Metanephros (tissue), 2 donors: ENCODE measurements around the gene GPR152. TPM values are rescaled to one million over a fixed set of nuclear protein-coding genes. Genes with fewer than 3 reads are reported as not detected.

Experiments used
- small RNA-seq: library from RNA; depleted of rRNA; stranded (forward); fragments of <200 nt; gene quantifications from one replicate; pipeline ENCODE3, GENCODE V24; 2014; ENCODE audit warnings: low replicate concordance
- total RNA-seq: library from RNA; depleted of rRNA; stranded (reverse); fragments of >200 nt; gene quantifications from one replicate; pipeline ENCODE4 v1.2.3, GENCODE V29; 2014

The GPR152 gene, protein sequence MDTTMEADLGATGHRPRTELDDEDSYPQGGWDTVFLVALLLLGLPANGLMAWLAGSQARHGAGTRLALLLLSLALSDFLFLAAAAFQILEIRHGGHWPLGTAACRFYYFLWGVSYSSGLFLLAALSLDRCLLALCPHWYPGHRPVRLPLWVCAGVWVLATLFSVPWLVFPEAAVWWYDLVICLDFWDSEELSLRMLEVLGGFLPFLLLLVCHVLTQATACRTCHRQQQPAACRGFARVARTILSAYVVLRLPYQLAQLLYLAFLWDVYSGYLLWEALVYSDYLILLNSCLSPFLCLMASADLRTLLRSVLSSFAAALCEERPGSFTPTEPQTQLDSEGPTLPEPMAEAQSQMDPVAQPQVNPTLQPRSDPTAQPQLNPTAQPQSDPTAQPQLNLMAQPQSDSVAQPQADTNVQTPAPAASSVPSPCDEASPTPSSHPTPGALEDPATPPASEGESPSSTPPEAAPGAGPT
- total RNA-seq: not detected

DNA sequence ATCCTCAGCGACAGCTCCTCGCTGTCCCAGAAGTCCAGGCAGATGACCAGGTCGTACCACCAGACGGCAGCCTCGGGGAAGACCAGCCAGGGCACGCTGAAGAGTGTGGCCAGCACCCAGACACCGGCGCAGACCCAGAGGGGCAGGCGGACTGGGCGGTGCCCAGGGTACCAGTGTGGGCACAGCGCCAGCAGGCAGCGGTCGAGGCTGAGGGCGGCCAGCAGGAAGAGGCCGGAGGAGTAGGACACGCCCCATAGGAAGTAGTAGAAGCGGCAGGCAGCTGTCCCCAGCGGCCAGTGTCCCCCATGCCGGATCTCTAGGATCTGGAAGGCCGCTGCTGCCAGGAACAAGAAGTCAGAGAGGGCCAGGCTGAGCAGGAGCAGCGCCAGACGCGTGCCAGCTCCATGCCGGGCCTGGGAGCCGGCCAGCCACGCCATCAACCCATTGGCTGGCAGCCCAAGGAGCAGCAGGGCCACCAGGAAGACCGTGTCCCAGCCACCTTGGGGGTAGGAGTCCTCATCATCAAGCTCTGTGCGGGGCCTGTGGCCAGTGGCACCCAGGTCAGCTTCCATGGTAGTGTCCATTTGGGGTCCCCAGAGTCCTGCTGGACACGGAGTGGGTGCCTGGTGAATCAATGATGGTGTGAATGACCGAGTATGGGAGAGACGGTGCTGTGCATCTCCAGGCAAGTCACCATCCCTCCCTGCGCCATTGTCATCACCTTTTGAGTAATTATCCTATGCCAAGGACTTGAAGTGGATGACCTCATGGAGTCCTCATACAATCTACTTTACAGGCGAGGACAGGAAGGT lies at the start of gene GPR152:
GPR152 (minus strand) TSS at position 589 of the 812 bp plus-strand sequence; CDS start at position 584, 5 bp downstream.

DNA sequence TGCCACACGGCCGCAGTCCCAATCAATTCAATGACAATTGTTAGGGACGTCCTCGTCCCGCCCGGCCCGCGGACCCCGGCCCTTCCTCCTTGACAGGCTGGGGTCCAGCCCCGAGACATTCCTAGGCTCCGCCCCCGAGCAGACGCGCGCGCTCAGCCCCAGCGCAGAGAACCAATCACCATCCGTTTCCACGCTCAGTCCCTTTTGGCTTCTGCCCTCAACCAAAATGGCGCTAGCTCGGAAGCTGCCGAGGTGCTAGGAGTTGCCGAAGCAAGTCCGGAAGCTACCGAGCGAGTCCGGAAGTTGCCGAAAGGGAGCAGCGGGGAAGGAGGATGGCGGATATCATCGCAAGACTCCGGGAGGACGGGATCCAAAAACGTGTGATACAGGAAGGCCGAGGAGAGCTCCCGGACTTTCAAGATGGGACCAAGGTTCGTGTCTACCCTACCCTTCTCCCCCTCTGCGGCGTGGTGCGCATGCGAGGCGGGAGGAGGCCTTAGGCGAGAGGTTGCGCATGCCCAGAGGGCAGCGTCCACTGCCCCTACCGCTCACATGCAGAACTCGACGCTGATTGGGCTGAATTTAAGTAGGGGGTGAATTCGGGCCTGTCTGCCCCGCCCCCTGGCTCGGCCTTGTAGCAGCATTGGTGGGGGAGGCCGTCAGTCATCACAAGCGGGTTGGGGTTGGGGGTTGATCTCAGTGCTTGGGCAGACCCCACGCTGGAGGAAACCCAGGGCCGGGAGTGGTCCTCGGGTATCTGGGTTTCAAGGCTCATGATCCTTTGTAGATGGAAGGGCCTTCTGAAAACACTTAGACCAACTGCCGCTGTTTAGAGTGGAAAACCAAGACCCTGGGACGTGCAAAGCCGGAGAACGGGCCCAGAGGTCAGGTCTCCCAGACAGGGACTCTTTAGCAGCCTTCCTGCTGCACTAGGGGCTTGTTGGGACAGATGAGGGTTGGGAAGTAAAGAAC lies 30.6 kb upstream of the GPR152 start, which contains the start of gene AIP:
AIP (plus strand) TSS at position 200 of the 972 bp plus-strand sequence; CDS start at position 333, 133 bp downstream.

DNA sequence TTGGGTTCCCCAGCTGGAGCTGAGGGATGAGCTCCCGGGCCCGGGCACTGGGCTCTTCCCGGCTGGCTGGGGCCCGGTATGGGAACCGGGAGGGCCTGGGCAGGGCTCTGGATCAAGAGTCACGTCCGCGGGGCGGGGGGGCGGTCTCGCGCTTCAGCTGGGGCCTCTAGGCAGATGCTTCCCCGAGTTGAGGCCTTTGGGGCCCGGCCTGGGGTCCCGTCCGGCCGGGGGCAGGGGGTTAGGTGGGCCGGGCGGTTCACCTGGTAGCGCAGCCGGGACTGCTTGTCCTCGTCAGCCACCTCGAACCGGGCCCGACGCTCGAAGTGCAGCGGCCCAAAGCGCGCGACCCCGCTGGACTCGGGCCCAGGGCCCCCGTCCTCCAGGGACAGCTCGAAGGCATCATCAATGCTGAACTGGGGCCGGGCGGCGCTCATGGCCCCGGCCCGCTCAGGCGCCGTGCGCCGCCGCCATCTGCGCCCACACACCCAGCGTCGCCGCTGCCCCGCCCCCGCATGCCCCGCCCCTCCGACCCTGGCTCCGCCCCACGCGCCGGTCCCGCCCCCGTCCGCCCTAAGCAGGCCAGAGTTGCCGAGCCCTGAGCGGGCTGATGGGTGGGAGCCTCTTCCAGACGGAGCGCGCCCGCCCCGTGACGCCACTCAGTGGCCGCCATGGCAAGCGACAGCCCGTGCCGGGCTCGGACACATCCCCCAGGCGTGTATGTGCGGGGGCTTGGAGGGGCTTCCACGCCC lies 16.4 kb upstream of the GPR152 start, which contains the start of gene TMEM134:
TMEM134 (minus strand) TSS at position 493 of the 749 bp plus-strand sequence; CDS start at position 434, 59 bp downstream.

DNA sequence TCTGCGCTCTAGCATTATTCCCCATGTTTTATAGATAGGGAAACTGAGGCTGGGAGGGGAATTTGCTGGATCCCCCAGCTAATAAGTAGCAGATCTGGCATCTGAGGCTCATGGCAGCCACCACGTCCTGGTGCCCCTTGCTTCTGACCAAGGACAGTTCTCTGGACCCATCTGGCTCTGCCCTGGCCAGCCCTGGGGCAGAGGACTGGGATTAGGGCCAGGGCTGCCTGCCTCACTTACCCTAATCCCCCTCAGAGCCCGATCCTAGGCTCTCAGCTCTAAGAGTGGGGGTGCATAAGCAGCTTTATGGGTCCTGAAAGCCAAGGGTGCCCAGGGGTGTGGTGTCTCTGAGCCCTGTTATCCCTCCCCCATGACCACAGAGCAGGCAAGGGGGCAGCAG lies 2.5 kb upstream of the GPR152 start, which contains the start of gene CABP4:
CABP4 (plus strand) TSS at position 301 of the 400 bp plus-strand sequence; CDS start at position 371, 70 bp downstream.

DNA sequence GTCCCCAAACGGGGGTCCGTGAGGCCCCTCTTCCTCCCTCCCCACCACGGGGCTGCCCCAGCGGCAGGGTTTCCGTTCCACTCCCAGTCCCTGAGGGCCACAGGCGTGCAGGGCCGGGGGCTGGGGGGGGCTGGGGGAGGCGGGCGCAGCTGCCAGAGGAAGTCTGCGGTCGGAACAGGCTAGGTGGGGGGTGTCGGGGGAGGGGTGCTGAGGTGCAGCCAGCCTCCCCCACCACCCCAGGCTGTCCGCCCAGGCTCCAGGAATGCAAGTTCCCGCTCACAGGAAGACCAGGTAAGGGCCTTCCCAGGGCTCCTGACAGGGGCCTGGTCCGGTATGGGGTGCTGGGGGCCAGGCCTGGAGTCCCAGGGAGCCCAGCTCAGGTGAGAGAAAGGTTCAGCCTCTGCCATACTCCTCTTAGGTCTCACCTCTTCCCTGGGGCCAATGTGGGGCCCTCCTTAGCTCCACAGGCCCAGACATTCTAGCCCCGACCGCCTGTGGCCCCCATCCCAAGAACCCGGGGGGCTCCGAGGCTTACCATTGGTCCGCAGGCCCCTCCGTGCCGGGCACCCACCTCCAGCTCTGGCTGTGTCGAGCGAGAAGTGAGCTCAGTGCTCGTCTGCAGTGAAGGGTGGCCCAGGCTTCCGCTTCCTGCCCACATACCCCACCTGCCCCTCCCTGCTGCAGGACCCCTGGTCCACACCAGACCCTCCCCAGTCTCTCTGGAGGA lies 15.3 kb downstream of the GPR152 start, which contains the start of gene PTPRCAP:
PTPRCAP (minus strand) TSS at position 601 of the 727 bp plus-strand sequence; CDS start at position 538, 63 bp downstream.

DNA sequence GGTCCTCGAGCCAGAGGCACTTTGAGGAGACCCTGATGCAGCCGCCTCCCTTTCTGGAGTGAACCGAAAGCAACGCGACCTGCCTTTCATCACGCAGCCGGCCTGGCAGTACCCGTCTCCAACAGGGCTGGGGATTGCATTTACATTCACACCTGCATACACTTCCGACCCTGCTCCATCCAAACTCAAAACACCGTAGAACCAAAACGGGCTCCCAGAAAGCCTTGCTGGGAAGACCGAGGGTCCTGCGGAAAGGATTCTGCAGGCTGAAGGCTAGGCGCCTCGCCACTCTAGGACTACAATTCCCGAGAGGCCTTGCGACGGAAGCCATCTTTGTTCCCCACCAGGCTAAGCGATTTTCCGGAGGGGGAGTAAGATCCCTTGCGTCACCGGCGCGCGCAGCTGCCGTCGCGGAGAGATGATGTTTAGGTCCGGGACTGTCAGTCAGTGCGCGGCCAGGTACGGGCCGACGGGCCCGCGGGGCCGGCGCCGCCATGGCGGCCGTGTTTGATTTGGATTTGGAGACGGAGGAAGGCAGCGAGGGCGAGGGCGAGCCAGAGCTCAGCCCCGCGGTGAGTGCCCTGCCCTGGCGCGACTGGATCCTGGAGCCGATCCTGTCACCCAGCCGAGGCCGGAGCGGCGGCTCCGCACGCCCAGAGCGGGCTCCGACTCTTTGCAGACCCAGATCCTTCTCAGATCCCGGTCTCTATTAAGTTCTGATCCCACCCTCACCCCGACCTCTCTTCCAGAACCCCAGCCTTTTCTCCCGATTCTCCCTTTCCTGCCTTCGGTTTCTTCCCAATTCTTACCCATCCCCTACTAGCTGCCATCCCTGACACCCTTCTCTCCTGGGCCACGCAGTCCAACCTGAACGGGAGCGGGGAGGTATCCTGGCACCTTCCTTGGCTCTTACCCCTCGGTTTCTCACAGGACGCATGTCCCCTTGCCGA lies 24.2 kb downstream of the GPR152 start, which contains the start of gene RPS6KB2:
RPS6KB2 (plus strand) TSS at position 443 of the 950 bp plus-strand sequence; CDS start at position 495, 52 bp downstream.

DNA sequence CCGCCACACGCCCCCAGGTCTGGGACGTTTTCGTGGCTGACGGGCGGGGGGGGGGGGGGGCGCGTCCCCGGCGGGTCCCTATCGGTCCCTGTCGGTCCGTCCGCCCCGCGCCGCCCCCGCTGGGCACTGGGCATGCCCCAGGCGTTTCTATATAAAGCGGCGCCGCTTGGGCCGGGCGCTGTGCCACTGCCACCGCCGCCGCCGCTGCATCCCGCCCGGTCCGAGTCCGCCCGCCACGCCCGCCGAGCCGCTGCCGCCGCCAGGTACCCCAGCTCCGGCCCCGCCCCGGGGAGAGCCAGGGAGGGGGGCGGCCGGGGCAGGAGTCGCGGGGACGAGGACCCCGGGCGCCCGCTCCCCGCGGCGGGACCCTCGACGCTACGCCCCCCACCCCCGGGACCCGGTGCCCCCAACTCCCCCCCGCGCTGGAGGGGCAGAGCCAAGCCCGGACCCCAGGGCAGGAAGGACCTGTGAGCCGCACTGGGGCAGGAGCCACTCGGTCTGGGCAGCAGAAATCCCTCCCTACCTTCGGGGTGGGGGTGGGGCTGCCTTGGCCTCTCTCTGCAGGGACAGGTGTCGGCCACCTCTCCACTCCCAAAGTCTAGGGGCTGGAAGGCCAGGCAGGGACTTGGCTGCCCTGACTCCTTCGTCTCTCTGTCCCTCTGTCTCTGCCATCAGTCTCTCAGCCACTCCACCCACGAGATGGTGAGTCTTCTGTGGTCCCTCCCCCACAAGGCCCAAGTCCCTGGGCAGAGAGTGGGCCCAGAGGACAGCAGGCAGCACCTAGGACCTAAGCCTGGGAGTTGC lies 36.8 kb downstream of the GPR152 start, which contains the start of gene CARNS1:
CARNS1 (plus strand) TSS at position 178 of the 804 bp plus-strand sequence; CDS start at position 700, 522 bp downstream.

DNA sequence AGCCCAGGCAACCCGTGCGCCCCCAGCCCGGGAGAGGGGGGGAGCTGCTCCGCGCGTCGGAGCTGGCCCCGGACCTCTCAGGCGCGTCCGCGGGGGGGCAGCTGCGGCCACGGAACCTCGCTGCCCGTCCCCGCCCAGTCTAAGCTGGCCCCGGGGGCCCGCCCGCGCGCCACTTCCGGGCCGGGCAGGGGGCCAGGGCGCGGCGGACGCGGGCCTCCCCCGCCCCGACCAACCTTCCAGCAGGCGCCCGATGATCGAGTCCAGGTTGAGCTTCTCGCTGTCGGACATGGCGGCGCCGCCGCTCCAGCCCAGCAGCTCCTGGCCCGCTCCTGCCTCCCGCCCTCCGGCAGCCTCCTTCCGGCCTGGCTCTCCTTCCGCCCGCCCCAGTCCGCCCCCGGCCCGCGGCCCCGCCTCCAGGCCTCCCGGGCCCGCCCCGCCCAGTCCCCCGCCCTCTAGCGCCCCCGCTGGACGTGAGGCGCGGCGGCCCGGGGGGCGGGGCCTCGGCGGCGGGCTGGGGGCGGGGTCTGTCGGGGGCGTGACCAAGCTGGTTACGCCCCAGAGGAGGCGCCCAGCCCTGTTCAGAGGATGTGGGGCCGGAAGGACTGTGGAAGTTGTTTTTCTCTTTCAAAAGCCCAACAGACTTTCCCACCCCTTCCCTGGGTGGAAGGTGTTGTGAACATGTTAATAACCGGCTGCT lies 50.9 kb downstream of the GPR152 start, which contains the start of gene PPP1CA:
PPP1CA (minus strand) TSS at position 364 of the 697 bp plus-strand sequence; CDS start at position 288, 76 bp downstream.

Small RNAs within 50 kb of the gene (small RNA-seq; reads per million reads assigned to genes)
- not detected for gene MIR6752

Other genes starting within 250 kb of the GPR152 start
- 39.3 TPM for gene GRK2, start 186.3 kb downstream of the GPR152 start, total RNA-seq
- 52.0 TPM for gene ANKRD13D, start 163.4 kb downstream of the GPR152 start, total RNA-seq
- gene SSH3, start 149.2 kb downstream of the GPR152 start, total RNA-seq: 22.5 TPM
- 15.9 TPM for gene POLD4, start 99.2 kb downstream of the GPR152 start, total RNA-seq
- 3.5 TPM for gene CLCF1, start 79.1 kb downstream of the GPR152 start, total RNA-seq
- gene RAD9A, start 60.7 kb downstream of the GPR152 start, total RNA-seq: 22.3 TPM
- gene PPP1CA, start 50.9 kb downstream of the GPR152 start, total RNA-seq: 144 TPM
- 4.9 TPM for gene TBC1D10C, start 48.6 kb downstream of the GPR152 start, total RNA-seq
- gene CARNS1, start 37.1 kb downstream of the GPR152 start, total RNA-seq: 8.8 TPM
- 35.5 TPM for gene RPS6KB2, start 24.2 kb downstream of the GPR152 start, total RNA-seq
- gene PTPRCAP, start 15.0 kb downstream of the GPR152 start, total RNA-seq: 2.5 TPM
- 89.6 TPM for gene CORO1B, start 9.3 kb downstream of the GPR152 start, total RNA-seq
- 0.58 TPM for gene CABP4, start 2.6 kb upstream of the GPR152 start, total RNA-seq
- 56.6 TPM for gene TMEM134, start 16.5 kb upstream of the GPR152 start, total RNA-seq
- gene AIP, start 30.3 kb upstream of the GPR152 start, total RNA-seq: 65.4 TPM
- gene PITPNM1, start 52.6 kb upstream of the GPR152 start, total RNA-seq: 60.2 TPM
- gene CDK2AP2, start 55.4 kb upstream of the GPR152 start, total RNA-seq: 38.0 TPM
- gene CABP2, start 70.7 kb upstream of the GPR152 start, total RNA-seq: not detected
- 811 TPM for gene GSTP1, start 131.1 kb upstream of the GPR152 start, total RNA-seq
- gene NDUFV1, start 154.2 kb upstream of the GPR152 start, total RNA-seq: 205 TPM
- 10.9 TPM for gene NUDT8, start 177.2 kb upstream of the GPR152 start, total RNA-seq
- gene TBX10, start 187.0 kb upstream of the GPR152 start, total RNA-seq: not detected
- 9.1 TPM for gene ACY3, start 198.0 kb upstream of the GPR152 start, total RNA-seq
- 2.1 TPM for gene ALDH3B2, start 221.9 kb upstream of the GPR152 start, total RNA-seq